ENCODE measurements around the gene CCDC171.
"Not testable (repeated sequence)": the region's sequence is repeated elsewhere in the genome, so short reads cannot be mapped to it uniquely, and the experiment has no call there.

The CCDC171 gene

GRCh38 chr9:15552636-15553527 is at the start of gene CCDC171:
TSS of gene CCDC171 (plus strand) at chr9:15553043. CDS start at chr9:15564089, 11,046 bp downstream.
- DNase-seq: peak; percentile 93

DNA sequence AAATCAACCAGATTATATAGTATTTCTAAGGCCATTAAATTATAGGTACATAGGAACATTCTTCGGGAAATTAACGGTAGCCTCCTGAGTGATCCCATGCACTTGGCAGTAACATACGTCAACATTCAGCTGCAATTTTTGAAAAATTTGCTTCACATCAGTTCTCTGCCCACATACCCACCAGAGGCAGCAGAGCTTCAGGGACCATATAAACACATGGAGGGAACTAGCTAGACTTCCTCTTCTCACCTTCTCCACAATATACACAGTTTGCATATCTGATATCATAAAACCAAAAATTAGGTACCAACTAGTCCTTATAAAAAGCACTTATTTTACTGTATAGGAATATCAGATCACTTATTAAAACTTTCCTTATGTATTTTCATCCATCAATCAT is 46.9 kb upstream of the CCDC171 start:
- no peak for DNase-seq

DNA sequence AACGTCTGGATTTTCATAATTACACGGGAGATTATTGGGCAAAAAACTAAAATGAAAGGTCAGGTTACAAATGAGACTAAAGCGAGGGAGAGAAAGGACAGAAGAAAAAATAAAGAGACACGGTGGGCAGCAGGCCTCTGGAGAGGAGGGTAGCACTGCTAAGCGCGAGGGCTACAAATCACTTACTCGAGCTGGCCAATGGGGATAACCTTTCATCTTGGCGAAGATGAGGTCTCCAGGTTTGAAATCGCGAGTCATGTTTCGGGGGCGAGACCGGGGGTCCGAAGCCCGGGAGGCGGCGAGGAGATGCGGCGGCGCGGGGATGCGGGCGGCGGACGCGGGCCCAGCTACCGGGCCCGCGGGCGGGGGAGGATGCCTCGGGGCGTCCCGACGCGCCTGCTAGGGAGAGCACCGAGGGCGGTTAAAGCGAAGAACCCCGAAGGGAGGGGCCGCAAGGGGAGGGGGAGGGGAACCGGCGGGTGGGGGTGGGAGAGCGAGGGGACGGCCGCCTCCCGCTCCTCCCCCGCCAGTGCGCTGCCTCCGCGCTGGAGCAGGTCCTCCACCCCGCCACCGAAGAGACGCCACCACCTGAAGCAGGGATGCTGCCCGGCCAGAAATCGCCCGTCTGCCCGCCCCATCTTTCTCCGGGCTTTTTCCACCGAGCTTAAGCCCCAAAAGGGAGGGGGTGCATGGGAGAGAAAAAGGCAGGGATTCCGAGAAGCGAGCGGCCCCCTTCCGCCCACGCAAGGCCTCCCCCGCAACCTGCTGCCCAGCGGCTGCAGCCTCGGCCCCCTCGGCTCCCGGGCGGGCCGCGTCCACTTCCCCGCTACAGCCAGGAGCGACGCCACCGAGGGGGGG is 42.7 kb upstream of the CCDC171 start:
- peak; percentile 75 for DNase-seq

DNA sequence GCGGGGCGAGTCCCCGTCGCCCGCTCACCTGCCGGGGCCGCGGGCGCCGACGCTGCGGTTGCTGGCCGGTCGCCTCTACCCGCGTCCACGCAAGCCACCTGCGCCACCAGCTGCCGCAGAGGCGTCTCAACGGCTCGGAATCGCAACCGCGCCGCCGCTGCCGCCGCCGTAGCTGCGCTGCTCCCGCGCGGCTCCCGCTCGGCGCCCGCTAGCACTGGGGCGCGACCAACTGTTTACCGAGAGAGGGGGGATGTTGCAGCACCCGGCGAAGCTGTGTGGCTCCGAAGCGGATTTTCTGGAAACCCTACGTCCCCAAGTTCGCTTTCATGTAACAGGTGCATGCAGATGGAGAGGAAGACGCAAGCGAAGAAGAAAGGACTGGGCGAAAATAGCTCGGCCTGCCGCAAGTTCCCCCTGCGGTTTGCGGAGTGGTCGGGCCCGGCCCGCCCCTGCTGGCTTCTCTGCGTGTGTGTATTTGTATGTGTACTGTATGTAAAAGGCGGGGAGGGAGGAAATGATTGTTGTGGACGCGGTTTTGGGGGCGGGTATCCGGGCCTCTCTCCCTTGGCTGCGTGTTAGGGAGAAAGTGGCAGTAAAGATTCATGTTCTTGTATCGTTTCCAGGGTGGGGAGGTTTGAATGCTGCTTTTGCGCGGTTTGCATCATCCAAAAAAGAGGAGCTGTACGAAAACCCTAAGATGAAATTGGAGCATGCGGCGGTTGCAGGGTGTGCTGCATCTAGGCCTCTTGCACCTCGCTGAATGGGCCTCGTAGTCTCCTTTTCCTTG is 41.9 kb upstream of the CCDC171 start, which contains the start of gene PSIP1:
TSS of gene PSIP1 (minus strand) at position 182 of the 787 bp plus-strand sequence. CDS start 782 bp downstream, outside the sequence.
- peak; percentile 92 for DNase-seq

DNA sequence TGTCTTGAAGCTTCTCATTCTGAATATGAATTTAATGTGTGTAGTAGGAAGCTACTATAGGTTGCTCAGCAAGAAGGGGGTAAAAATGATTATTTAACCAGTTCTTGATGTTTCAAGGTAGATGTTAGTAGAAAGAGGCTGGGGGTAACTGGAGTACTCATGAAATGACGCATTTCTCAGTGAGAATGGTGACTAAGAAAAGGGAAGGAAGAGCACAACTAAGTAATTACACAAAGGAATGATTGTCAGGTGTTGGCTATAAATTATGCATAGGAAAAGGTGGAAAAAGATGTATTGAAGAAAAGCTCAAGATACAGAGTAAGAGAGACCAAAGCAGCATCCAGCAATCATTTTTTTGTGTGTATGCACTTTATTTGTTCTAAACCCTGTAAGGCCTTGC is 40.6 kb upstream of the CCDC171 start:
- DNase-seq: no peak

DNA sequence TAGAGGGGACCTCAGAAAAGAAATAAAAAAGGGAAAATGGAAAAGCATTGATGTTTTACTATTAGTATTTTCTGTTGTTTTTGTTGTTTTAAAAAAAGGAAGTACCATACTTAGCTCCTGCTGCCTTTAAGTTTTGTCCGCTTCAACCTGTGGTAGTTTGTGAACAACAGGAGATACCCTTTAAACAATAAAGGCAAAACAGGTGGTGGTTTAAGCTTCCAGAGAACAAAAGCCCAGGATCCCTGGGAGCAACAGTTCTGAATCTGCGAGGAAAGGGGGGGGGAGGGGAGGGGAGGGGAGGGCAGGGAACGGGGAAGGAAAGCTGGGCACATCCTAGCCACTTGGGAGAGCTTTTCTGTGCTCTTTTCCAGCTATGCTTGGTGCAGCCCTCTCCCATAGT is 40.0 kb upstream of the CCDC171 start:
- no peak for DNase-seq

DNA sequence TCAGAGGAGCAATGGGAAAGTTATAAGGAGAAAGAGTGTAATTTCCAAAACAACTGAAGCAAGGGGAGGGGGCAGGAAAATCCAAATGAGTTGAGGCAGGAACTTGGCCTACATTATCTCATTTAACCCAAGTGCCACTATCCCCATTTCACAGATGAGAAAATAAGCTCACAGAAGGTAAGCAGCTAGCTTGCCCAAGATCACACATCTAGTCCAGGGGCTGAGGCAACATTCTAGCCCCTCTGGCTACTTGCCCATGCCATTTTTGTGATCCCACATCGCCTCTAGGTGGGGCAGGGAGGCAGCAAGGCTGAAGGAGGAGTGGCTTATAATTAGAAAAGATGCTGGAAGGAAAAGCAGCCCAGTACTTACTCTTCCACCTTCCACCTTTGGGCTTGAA is 39.5 kb upstream of the CCDC171 start:
- no peak for DNase-seq

DNA sequence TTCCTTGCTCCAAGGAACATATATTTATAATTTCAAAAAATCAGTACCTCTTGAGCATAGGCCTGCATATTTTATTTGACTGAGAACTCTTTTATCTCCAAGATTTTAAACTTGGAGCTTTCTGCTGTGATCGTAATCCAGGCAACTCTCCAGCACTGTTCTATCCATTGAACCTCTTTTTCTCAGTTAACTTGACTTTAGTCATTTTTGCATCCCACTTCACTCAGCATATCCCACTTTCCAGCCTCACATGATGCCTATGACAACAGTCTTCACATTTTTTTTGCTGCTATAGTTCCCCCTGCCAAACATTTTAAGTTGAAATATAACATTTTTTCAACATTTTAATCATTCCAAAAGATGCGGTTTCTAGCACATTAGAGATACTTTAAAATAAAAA is 33.0 kb upstream of the CCDC171 start:
- DNase-seq: no peak

GRCh38 chr9:15521254-15521653 is 31.6 kb upstream of the CCDC171 start:
- no peak for DNase-seq

DNA sequence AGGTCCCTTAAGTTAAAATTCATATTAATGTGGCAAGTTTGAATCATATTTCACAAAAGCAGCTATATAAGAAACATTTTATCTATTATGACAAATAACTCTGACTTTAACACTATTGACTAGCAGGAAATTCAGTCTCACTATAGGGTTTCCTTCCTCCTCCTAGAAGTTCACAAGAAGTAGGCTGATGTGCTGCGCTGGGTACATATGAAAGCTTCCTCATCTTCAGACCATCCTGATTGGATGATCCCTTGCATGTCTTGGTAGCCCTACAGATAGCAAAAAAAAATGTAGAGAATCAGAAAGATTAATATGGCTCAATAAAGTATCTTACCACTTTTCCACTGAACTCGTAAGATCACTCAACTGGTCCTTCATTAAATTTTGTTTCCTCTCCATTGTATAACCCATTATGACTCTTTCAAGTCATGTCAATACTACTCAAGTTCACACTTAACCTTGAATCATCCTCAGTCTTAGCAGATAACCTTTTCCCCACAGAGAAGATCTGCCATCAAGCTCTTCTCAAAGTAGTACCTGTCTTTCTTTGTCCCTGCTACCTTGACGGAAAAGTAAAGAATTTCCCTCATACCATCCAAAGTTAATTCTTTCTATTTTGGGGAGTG is 30.6 kb upstream of the CCDC171 start:
- no peak for DNase-seq

- DNase-seq: no peak
Measured at GRCh38 chr9:15524845-15525455, 27.9 kb upstream of the CCDC171 start.

- DNase-seq: no peak
Measured at GRCh38 chr9:15525958-15526357, 26.9 kb upstream of the CCDC171 start.

- not testable (repeated sequence) for DNase-seq
Measured at GRCh38 chr9:15527035-15527434, 25.8 kb upstream of the CCDC171 start.

- no peak for DNase-seq
Measured at GRCh38 chr9:15529566-15530324, 23.1 kb upstream of the CCDC171 start.

DNA sequence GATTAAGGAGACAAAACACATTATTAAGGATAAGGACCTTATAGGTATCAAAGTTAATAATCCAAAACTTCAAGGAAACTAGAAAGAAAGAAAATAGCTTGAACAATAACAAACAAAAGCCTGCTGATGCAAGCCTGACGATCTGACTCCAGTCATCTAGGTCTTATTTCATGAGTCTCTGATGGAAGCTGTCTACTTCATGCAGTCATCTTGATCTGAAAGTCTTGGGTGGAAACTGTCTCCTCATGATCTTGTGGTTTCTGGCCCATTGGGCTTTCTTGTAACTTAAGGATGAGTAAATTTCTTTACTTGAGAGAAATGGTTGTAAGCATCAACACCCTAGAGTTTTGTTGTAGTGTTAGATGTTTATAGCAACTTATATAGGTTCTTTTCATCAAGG is 21.5 kb upstream of the CCDC171 start:
- no peak for DNase-seq

DNA sequence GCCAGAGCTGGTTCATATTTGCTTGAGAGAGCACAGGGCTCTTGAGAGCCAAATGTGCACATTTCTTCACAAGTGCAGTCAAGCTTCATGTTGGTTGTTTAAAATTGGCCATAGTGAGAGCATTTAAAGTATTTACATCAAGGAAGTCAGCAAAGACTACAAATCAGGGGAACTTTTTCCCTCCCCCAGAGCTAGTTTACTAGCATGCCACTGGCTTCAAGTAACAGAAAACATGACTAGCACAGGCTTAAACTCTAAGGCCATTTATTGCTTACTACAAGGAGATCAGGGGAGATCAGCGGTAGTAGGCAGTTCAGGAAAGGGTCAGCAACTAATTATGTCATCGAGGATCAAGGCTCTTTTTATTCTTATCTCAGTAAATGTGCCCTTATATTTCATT is 11.0 kb upstream of the CCDC171 start:
- no peak for DNase-seq

GRCh38 chr9:15542624-15543023 is 10.2 kb upstream of the CCDC171 start:
- DNase-seq: no peak

- DNase-seq: no peak
Measured at GRCh38 chr9:15543047-15543813, 9.6 kb upstream of the CCDC171 start.

DNA sequence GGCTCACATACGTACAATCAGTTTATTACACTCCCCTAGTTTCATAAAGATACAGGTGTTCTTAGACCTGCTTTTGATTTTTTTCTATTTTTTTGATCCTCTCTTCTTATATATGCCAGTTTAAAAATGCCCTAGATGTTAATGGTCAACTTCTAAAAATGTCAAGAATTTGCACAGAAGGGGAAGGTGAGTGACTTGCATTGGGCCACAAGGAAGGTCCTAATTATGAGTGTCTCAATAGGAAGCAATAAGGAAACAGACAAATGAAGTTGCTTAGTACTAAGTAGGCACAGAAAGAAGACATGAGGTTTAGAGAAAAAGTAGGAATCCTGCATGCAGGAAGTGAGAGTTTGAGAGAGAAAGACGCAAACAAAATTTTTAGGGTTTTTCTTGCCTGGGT is 3.2 kb upstream of the CCDC171 start:
- no peak for DNase-seq

DNA sequence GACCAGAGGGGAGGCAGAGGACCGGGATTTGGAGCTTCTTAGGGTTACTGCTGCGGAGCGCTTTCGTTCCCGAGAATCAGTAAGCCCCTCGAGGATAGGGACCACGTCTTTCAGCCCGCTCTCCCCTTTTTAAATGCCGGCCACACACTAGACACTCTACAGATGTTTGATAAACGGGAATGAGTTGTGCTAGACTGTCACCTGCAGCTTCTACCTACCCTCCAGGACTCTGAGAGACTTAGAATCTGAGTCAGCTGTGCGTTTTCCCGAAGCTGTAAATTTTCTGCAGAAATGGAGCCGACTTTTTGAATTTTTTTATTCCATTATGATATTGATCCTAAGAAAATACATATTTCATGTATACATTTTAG is 670 bp downstream of the CCDC171 start:
- DNase-seq: no peak

Data from activated CD4-positive, alpha-beta T cell treated with anti-CD3 and anti-CD28 coated beads, Interleukin-2, Interleukin-6, amounts not matched to agents 100 ng/mL and 50 ng/mL, durations not matched to agents 16 hours and 8 hours (primary cell).